HG03565 (cell line): ENCODE results near the gene SPATS2L.

Source experiments
- ATAC-seq: cut with Tn5 transposase; IDR thresholded peaks from one replicate; pipeline ENCODE4 v1.9.1; 2021; ENCODE audit warnings: mild to moderate bottlenecking, moderate library complexity; ENCODE audit not compliant: unreplicated experiment

The SPATS2L gene

GRCh38 chr2:200306196-200306930 lies at the start of gene SPATS2L:
SPATS2L (plus strand) TSS chr2:200306693; CDS start chr2:200389245, 82,552 bp downstream.
- ATAC-seq, result peak; percentile 37

- ATAC-seq, result no peak
These were observed 48.9 kb upstream of the SPATS2L start for GRCh38 chr2:200257570-200257969.

- ATAC-seq, result no peak
These were observed 48.4 kb upstream of the SPATS2L start for GRCh38 chr2:200258081-200258480.

- ATAC-seq, result no peak
These were observed 47.5 kb upstream of the SPATS2L start for GRCh38 chr2:200258881-200259576.

GRCh38 chr2:200259577-200259957 lies 46.9 kb upstream of the SPATS2L start:
- ATAC-seq, result no peak

- no peak for ATAC-seq
These were observed 44.4 kb upstream of the SPATS2L start for GRCh38 chr2:200262047-200262446.

GRCh38 chr2:200263279-200263678 lies 43.2 kb upstream of the SPATS2L start:
- no peak for ATAC-seq

- ATAC-seq, result no peak
These were observed 41.9 kb upstream of the SPATS2L start for GRCh38 chr2:200264631-200265030.

GRCh38 chr2:200266406-200266805 lies 40.1 kb upstream of the SPATS2L start:
- ATAC-seq, result no peak

- no peak for ATAC-seq
These were observed 39.1 kb upstream of the SPATS2L start for GRCh38 chr2:200267350-200267749.

- ATAC-seq, result no peak
These were observed 35.8 kb upstream of the SPATS2L start for GRCh38 chr2:200270732-200271131.

GRCh38 chr2:200272320-200272719 lies 34.2 kb upstream of the SPATS2L start:
- no peak for ATAC-seq

- ATAC-seq, result no peak
These were observed 32.1 kb upstream of the SPATS2L start for GRCh38 chr2:200274116-200275075.

- ATAC-seq, result no peak
These were observed 31.0 kb upstream of the SPATS2L start for GRCh38 chr2:200275295-200276013.

GRCh38 chr2:200276472-200276871 lies 30.0 kb upstream of the SPATS2L start:
- no peak for ATAC-seq

GRCh38 chr2:200278694-200279316 lies 27.7 kb upstream of the SPATS2L start:
- ATAC-seq, result no peak

GRCh38 chr2:200279857-200280256 lies 26.6 kb upstream of the SPATS2L start:
- ATAC-seq, result no peak

- ATAC-seq, result no peak
These were observed 19.9 kb upstream of the SPATS2L start for GRCh38 chr2:200286578-200286977.

- no peak for ATAC-seq
These were observed 17.6 kb upstream of the SPATS2L start for GRCh38 chr2:200288670-200289429.
